ENCODE measurements around the gene STARD13. TPM values are rescaled to one million over a fixed set of nuclear protein-coding genes. Genes with fewer than 3 reads are reported as not detected.
"Not testable (repeated sequence)": the region's sequence is repeated elsewhere in the genome, so short reads cannot be mapped to it uniquely, and the experiment has no call there.

Gene STARD13
- total RNA-seq, 1 donor from 2014 or later = 53.2 TPM

DNA sequence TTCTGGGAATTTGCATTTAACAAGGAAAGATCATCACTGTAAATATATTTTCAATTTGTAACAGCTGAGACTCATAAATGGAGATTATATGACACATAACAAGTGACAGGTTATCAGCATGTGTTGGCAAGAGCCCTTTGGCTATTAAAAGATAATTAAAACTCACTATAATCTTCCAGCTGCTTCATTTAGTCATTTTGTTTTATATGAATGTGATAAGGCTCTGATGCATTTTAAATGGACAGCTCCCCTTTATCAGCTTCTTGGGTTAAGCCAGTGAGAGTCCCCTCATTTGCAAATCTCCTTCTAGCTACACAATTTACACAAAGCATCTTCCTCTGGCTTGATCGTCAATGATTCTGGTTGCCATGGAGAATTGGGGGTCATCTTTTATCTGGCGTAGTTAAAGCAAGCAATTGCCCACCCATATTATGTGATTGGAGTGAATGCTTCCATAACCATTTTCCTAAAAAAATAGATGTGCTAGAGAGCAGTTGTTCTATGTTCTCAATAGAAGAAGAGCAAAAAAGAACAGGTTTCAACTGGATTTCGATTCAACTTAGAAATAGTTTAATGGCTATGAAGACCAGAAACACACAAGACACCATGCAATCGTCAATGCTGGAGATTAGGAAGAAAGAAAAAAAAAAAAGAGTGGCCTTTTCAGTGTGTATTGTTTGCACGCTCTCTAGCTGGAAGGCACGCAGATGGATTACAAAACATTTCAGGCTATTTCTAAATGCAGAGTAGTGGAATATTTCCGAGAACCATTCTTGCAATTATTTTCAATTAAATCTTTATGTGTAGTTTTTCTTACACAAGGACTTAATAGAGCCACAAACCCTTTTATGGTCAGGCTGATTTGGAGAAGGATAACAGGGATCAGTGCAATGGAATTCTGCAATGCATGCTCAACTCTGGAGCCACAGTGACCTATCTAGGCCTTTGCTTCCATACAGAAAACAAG, 27.4 kb downstream of the STARD13 start:
- DNase-seq (ENCODE audit: low read depth) = no peak

DNA sequence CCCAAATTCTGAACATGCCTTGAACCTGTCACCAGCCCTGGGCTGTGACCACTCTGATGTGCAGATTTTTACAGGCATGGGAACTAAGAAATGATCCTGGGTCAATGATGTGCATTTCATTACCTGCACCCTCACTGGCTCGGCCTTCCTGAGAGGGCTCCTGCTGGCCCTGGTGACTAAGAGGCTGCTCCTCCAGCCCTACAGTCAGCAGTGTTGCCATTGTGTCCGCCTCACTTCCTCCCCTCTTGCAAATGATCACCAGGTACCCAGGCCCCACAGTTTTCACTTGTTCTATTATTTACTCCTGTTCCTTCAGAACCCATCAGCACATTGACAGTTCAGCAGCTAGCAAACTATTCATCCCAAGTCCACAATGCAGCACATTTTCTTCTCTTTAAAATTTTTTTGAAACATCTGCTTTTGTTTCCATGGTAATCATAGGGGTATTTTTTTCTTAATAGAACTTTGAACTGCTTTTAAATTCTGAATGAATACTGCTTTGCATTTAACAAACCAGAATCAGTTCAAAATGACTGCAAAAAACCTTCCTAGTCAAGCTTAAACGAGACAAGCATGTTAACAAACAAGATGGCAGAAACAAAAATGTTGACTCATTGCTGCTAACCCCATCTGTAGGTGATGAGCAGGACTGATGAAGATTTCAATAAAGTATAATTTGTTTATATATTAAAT, 29.3 kb downstream of the STARD13 start:
- no peak for DNase-seq (ENCODE audit: low read depth)

DNA sequence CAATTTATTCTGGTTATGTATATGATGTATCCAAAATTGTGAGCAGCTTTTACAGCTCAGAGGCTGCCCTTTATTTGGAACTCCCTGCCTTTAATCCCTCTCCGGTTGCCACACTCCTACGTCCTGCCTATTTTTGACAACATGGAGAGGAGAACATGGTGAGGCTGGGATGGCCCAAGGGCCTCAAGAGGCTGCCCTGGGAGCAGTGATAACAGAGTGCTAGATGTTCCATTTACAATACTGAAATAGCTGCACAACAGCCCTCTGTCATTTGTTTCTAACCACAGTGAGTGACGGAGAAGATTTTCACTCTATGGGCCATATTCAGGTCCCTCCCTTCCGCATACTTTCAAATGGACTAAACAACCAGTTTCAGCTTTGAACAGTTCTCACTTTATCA, 33.4 kb downstream of the STARD13 start:
- no peak for DNase-seq (ENCODE audit: low read depth)

DNA sequence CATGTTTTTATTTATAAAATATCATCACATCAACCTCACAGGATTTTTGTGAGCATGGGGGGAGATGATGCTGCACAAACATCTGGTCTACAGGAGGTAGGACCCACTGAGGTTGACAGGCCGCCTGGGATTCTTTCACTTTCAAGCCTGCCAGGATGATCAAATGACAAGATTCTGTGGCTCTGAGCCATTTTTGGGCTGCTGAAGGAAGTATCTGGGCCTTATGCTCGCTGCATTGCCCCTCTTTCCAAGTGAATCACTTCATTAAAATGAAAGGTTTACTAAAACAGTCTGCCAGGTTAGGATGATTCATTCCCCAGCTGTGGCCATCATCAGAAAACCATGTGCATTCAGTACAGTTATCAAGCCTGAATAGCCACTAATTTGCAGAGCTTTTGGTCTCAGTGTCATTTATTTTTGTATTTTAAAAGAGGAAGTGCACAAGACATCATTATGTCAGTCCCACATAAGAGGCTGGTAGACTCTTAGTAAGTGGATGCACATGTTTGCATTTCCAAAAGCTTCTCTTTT, 34.4 kb downstream of the STARD13 start:
- peak; percentile 93 for DNase-seq (ENCODE audit: low read depth)

DNA sequence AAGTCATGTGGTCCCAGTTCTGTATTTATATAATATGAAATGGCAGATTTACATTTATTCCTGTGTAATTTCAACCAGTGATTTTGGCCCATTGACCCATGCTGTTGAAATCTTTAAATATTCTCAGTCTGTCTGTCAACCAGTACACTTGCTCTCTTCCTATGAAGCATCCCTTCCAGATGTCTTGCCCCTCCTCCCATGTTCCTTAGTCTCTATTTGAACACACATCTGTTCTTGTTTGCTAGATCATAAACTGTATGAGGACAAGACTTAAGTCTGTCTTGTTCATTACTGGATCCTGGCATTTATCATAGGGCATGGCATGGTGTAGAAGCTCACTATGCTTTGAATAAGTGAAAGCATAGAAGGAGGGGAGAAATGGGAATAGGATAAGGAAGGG, 34.9 kb downstream of the STARD13 start:
- DNase-seq (ENCODE audit: low read depth) = no peak

DNA sequence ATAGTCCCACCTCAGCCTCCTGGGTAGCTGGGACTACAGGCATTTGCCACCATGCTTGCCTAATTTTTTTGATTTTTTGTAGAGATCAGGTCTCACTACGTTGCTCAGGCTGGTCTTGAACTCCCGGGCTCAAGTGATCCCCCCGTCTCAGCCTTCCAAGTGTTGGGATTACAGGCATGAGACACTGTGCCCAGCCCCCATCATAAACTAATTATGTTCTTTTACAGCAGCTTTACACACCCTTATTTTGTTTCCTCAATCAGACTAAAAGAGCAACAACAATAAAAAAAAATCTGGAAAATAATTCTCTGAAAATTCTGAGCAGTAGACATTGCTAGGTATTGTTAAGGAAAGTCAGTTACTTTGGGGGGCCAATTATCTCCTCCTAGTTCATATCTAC, 35.7 kb downstream of the STARD13 start:
- no peak for DNase-seq (ENCODE audit: low read depth)

DNA sequence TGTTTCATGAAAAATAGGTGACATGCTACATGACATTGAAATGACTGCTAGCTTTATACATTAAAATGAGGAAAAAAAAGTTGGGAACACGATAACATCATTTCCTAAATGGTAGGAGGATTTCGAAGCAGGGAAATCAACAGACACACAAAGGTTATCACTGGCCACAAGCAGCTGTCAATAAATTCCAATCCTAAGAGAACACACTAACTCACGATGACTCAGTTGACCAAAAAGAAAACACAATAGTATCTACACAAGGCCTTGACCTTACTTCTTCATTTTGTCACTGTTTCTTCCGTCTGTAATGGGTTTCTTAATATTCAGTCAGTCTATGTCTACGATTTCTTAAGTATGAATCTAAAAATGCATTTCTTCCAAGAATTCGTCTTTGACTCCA, 36.5 kb downstream of the STARD13 start:
- no peak for DNase-seq (ENCODE audit: low read depth)

DNA sequence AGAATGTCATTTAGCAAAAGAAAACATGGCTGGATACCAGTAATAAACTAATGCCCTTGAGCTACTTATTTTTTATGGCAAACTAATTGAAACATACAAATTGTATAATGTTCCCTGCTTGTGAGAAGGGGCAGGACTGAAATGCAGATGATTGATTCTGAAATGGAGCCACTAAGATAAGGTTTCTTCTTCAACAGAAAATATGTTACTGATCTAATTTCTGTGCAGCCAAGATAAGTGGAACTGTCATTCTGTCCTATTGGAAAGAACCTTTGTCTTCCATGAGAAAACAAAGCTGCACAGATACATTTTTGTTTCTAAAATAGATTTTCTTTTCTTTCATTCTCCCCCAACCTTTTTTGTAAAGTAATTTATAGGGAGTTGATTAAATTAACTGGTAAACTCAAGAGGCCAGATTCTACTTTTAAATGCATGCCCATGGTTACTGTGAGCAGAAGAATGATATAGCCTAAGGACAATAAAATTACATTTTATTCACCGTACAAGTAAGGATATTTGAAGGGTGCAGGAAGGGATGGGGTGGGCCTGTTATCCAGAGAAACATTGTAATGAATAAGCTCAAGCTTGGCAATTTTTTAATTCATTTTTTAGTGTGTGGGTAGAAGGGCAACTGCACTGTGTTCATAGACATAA, 39.9 kb downstream of the STARD13 start:
- no peak for DNase-seq (ENCODE audit: low read depth)

DNA sequence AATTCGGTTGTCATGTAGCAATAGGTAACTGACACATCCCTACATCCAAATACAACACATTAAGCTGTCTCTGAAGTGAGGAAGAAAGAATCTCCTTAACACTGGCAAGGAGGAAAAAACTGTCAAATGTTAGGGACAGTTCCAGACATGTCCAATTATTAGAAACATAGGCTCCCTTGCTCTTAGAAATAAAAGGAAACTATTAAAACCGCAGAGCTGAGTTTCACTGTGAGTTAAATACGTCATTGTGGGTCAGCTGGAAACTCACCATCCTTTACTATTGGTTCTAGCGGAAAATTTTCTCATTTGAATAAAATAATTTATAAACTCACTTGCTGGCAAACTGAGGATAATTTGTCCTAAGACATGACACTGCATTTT, 40.7 kb downstream of the STARD13 start:
- DNase-seq (ENCODE audit: low read depth) = no peak

DNA sequence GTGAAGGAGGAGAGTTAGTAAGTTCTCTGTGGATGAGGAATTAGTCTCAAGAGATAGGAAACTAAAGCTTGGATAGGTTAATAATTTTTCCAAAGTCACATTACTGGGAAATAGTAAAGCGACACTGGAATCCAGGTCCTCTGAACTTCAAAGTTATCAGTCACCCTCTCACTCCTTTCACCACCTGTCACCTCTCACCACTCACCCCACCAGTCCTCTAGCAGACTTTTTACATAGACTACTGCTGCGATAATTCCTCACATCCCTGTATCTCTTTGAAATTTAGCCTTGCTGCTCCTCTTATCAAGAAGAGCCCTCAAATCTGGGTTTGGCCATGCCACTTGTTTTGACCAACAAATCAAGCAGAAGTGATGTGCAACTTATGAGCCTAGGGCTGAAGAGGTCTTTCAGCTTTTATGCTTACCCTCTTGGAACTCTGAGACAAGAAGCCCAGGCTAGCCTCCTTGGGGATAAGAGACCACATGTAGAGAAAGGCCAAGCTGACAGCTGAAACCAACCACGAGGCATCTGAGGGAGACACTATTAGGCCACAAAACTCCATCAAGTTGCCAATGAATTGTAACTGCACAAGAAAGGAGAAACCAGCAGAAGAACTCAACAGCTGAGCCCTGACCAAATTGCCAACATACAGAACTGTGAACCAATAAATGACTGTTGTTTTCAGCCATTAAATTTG, 41.2 kb downstream of the STARD13 start:
- DNase-seq (ENCODE audit: low read depth) = no peak

DNA sequence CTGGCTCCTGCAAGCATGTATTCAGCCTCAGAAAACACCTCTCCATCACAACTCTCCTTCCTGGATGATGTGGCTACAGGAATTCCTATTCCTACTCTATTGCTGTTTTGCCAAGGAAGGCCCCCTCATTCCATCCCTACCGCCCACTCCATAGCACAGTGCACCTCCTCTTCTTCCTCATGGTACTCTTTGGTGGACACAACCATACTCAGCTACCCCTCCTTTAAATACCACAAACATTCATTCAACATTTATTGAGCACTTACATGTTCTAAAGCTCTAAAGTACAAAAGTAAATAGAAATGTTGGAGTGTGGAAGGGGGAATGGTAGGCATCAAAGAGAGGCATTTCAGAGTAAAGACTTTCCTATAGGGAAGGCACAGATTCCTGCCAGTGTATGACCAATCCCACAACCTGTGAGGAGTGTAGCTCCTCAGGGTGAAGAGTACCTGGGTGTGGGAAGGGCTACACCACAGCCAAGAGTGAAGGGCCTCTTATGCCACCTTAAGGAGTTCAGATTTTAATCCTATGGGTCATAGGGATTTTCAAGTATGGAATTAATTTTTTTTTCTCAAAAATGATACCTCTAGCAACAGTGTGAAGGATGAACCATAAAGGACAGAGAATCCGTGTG, 42.5 kb downstream of the STARD13 start:
- no peak for DNase-seq (ENCODE audit: low read depth)

DNA sequence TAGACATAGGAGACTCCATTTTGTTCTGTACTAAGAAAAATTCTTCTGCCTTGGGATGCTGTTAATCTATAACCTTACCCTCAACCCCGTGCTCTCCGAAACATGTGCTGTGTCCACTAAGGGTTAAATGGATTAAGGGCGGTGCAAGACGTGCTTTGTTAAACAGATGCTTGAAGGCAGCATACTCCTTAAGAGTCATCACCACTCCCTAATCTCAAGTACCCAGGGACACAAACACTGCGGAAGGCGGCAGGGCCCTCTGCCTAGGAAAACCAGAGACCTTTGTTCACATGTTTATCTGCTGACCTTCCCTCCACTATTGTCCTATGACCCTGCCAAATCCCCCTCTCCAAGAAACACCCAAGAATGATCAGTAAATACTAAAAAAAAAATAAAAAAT, 43.2 kb downstream of the STARD13 start:
- not testable (repeated sequence) for DNase-seq (ENCODE audit: low read depth)

DNA sequence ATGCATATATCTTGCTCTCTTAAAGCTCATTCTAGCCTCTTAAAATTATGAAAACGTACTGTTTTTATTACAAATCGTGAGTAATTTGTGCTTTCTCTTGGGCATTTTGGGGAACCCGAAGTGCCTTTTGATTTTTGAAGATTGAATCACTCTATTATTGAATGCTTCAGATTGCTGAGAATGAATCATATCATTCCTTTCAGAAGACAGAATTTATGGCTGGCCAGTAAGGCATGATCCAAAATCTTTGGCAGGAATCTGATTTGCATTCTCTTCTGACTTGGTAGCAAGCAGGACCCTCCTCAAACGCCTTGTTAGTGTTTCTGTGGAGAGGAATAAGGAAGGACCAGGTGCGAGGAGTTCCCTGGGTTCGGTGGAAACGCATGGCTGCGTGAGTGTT, 49.5 kb downstream of the STARD13 start:
- DNase-seq (ENCODE audit: low read depth) = peak; percentile 65

DNA sequence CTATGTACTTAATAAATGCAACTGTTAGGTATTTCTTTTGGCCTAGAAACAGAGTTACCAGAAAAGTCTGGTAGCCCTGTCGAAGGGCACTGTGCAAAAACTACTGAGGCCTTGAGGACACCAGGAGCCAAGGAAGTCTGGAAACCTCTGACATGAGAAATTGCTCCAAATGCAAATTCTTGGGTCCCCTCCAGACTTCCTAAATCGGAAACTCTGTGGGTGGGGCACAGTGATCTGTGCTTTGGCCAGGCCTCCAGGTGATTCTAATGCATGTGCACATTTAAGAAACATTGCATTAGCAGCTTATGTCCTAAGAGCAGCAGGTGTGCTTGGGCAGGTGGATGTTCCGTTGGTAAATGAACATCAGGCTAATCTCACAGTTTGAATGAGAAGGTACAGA, 50.0 kb downstream of the STARD13 start:
- no peak for DNase-seq (ENCODE audit: low read depth)

DNA sequence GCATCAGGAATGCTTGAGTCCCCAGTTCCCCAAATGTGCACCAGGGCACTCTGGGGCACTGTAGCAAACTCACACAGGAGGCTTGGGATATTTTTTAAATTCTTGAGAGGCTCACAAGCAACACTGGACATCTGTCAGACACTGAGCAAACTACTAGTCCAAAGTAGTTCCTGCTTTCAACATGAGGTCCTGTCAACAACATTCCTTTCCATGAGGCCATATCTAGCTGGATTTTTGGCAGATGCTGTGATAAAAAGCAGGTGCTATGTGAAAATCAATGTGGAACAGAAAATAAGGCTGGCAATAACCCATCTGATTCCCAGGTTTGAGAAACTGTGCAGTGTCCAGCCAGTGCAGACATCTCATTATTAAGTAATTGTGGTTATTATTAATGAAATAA, 50.5 kb downstream of the STARD13 start:
- DNase-seq (ENCODE audit: low read depth) = no peak

DNA sequence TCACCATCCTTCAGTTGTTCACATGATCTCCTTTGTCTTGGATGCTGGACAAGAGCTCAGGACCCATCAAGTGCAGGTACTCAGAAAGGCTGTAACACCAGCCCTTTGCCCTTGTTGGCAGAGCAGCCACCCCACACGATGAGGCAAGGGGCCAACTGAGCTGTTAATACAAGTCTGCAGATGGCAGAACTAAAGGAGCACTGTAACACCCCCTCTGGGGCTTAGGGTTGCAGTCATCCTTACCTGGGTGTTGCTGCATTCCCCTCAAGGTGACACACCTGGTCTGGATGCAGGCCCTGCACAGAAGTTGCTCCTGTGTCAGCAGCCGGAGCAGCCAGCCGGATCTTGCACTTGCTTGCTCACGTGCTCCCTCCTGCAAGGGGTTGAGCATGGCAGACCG, 52.0 kb downstream of the STARD13 start:
- DNase-seq (ENCODE audit: low read depth) = no peak

DNA sequence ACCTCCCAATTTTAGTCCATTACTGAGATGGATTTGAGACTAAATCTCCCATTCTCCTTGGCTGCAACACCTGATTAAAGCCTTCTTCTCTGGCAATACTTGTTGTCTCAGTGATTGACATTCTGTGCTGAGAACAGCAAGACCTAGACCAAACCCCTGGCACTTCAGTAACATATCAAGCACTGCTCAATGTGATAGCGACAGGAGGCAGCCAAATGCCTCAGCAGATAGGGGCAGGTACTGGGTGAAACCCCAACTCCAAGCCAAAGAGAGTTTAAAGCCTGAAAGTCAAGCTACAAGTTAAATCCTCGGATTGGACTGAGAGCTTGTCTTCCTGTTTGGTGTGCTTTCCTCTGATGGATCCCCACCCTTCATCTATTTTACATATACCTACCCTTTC, 52.7 kb downstream of the STARD13 start:
- no peak for DNase-seq (ENCODE audit: low read depth)

DNA sequence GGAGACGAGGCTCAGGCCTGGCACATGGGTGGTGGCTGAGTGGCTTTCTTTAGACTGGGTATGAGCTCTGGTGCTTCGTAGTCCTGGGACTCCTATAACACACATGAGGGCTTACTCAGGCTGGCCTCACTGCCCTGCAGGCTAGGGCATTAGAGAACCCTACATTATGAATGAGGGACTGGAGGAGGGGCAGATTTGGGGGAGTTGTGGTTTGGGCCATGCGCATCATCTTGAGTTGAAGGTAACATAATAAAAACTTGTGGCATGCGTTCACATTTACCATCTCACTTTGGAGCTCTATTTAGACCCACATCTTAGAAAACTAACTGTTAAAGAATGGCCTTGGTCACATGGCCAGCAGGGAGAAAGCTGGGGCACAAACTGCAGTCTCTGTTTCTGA, 54.2 kb downstream of the STARD13 start:
- DNase-seq (ENCODE audit: low read depth) = no peak

DNA sequence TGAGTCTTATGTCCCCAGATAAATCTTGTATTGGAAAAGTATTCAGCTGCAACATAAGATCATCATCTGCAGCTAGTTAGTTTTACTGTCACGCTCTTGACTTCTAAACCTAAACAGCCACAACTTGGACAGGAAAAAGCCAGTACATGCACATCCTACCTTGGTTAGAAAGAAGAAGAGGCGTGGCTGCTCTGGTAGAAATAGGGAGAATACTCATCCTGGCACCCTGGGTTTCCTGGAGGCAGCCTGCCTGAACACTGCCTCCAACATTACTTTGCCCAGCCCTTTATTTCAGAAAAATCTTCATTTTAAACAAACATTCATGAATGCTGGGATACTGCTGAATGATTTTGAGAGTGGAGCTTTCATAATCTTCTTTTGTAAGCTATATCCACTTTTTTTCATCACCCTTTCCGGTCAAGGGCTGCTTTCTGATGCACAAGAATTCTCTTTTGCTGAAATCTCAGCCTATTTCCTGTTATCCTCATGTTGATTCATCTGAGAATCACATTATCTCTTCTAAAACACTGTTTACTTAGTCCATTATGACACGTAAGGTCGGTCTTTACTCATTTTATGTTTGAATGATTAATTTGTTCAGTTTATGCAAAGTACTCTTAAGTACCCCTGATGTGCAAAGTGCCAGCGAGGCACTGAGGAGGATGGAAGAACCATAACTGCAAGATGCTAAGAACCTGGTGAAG, 55.2 kb downstream of the STARD13 start:
- no peak for DNase-seq (ENCODE audit: low read depth)

DNA sequence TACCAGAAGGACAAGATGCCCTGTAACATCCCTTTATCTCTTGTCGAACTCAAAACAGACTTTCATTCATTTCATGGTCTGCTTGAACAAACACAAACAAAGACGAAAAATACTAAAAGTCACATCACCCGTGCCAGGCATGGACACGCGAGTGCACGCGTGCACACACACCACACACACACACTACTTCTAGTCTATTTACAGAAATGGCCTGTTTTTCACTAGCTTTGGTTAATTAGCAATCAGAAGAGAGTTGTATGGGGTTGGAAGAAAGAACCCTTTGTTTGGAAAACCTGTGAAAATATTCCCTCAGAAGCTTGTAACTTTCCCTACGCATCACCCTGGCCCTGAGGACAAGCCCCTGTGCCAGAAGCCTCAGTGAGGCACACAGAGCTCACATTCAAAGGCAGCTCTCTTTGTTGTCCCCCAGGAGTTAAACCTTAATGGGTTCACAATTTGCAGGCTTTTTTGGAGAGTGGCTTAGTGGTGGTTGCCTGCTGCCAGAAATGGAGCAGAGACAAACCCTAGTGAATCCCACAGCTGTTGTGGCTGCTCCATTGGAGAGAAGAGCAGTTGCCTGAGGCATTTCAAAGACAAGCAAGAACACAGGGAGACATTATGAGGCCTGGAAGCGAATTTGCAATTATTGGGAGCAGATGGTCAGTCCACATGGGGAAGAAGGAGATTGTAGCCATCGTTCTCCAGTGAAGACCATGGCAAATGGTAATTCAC, 55.9 kb downstream of the STARD13 start:
- peak; percentile 45 for DNase-seq (ENCODE audit: low read depth)

All from renal cortical epithelial cell (primary cell).